OCI-LY3 (cell line): Measurements from ENCODE around the gene CLGN.

Source experiments
- CTCF ChIP-seq: fragments of 200-600, 300-600 bp; sonication (generic); IDR thresholded peaks from 2 replicates; pipeline ENCODE4 v1.5.1; 2014; ENCODE audit warnings: antibody characterized with exemption, low read length, low read depth
- EZH2phosphoT487 ChIP-seq: fragments of 200-600 bp; shearing (Covaris generic); IDR thresholded peaks from 2 replicates; pipeline ENCODE4 v1.6.1; 2018; ENCODE audit warnings: antibody characterized with exemption, mixed run types, low read depth

- TF ChIP-seq CTCF, result no peak
- TF ChIP-seq EZH2phosphoT487, result no peak
Measured at GRCh38 chr4:140346136-140346535, 81.3 kb downstream of the CLGN start.
